Thymus (tissue), 11 donors: ENCODE results near the gene SYNGR1. TPM values are rescaled to one million over a fixed set of nuclear protein-coding genes. Genes with fewer than 3 reads are reported as not detected.

Source experiments
- DNase-seq, 9 donors: peaks; one replicate each; pipeline ENCODE4 v3.0.0-alpha.2; 2013; ENCODE audit warnings: low spot score in 9 of 9, low read depth in 6 of 9, missing footprints in 1 of 9
- H3K27ac ChIP-seq, 2 donors: one replicate each; pipeline ENCODE4 v1.5.1; 2013; ENCODE audit warnings: control low read depth in 1 of 2, low read depth in 1 of 2, low read length in 1 of 2, mild to moderate bottlenecking in 1 of 2, moderate library complexity in 1 of 2
- H3K27me3 ChIP-seq, 2 donors: one replicate each; pipeline ENCODE4 v1.5.1; 2013; ENCODE audit warnings: low read length in 1 of 2; ENCODE audit not compliant: control insufficient read depth in 2 of 2, insufficient read depth in 1 of 2
- H3K36me3 ChIP-seq, 2 donors: one replicate each; pipeline ENCODE4 v1.5.1; 2013; ENCODE audit warnings: low read length in 1 of 2, mild to moderate bottlenecking in 1 of 2, moderate library complexity in 1 of 2; ENCODE audit not compliant: control insufficient read depth in 2 of 2, insufficient read depth in 2 of 2
- H3K4me1 ChIP-seq, 2 donors: one replicate each; pipeline ENCODE4 v1.5.1; 2013; ENCODE audit warnings: low read length in 2 of 2; ENCODE audit not compliant: control insufficient read depth in 2 of 2, insufficient read depth in 2 of 2
- H3K4me3 ChIP-seq, 2 donors: one replicate each; pipeline ENCODE4 v1.5.1; 2013; ENCODE audit warnings: low read length in 2 of 2, control low read depth in 1 of 2, mild to moderate bottlenecking in 1 of 2
- H3K9me3 ChIP-seq, 2 donors: one replicate each; pipeline ENCODE4 v1.5.1; 2013; ENCODE audit warnings: low read length in 1 of 2, mild to moderate bottlenecking in 1 of 2; ENCODE audit not compliant: control insufficient read depth in 2 of 2, insufficient read depth in 1 of 2
- WGBS: extraction: QIAGEN DNeasy Blood & Tissue Kit; methylation state at CpG from one replicate; pipeline ENCODE4 v1.1.7; 2013; 5-methylcytosine and 5-hydroxymethylcytosine counted together
- polyA plus RNA-seq: library from polyadenylated mRNA; stranded (reverse); fragments of 200-250 nt; gene quantifications from one replicate; pipeline ENCODE4 v1.2.3, GENCODE V29; 2013
- total RNA-seq: library from RNA; stranded (reverse); fragments of 120-200 nt; gene quantifications from one replicate; pipeline ENCODE4 v1.2.4, GENCODE V29; 2013
- donor health status: healthy.

SYNGR1 gene
- total and polyA plus RNA-seq, 2 donors = 2.8 to 6.1 TPM

DNA sequence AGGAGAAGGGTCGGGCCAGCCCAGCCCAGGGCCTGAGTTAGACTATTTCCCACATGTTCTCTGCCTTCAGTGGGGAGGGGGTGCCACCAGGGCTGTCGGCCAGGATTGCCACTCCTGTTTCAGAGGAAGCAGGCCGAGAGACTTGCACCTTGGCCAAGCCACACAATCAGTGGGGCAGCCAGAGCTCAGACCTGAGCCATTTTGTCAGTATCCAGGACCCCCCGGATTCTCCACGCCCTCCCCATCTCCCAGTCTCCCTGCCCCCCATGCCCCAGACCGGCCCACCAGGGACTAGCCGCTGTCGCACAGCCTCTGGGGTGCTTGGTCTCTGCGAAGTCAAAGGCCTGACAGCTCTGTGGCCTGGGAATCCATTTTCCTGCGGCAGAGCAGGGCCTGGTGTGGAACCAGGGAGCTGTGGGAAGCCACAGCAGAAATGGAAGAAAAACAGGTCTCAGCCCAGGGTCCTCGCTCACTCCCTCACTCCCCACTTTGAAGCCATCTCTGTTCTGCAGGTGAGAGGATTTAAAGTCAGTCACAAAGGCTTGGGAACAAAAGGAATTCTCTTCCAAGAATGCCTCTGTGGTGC lies 81.5 kb downstream of the SYNGR1 start:
- no peaks in the 10 kb centered on the region for H3K9me3 ChIP-seq
- H3K4me1 ChIP-seq = no peaks in the 10 kb centered on the region
- 94% methylated on average over 11 of the region's 11 CpGs for WGBS
- no peak for DNase-seq
- H3K4me3 ChIP-seq = no peak overlapping the region
- peaks cover 61 to 82% of the 10 kb centered on the region in 2 donors for H3K36me3 ChIP-seq
- no peaks in the 10 kb centered on the region for H3K27me3 ChIP-seq
- H3K27ac ChIP-seq = peak overlapping the region; percentile 19 to 31

DNA sequence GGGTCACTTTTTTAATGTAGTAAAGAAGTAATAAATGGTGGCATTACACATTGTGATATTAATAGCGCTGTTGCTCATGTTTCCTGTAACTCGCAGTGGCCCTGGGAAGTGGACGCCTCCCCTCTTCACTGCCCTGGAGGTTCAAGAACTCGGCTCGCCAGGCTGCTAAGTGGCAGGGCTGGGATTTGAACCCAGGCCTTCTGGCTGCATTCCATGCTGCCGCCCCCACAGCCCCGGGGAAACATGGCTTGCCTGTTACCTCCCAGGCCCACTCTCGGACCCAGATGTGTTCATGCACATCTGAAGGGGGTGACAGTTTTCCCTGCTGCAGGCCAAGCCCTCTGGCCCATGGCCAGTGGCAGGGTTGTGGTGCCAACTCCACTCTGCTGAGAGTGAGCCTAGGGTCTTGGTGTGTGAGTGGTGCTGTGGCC lies 82.0 kb downstream of the SYNGR1 start:
- H3K4me1 ChIP-seq = peaks cover 0 to 2% of the 10 kb centered on the region in 2 donors
- no peaks in the 10 kb centered on the region for H3K27me3 ChIP-seq
- 96% methylated on average over 8 of the region's 8 CpGs for WGBS
- no peak overlapping the region for H3K4me3 ChIP-seq
- DNase-seq = no peak
- no peaks in the 10 kb centered on the region for H3K9me3 ChIP-seq
- H3K36me3 ChIP-seq = peaks cover 56 to 77% of the 10 kb centered on the region in 2 donors
- no peak overlapping the region for H3K27ac ChIP-seq

DNA sequence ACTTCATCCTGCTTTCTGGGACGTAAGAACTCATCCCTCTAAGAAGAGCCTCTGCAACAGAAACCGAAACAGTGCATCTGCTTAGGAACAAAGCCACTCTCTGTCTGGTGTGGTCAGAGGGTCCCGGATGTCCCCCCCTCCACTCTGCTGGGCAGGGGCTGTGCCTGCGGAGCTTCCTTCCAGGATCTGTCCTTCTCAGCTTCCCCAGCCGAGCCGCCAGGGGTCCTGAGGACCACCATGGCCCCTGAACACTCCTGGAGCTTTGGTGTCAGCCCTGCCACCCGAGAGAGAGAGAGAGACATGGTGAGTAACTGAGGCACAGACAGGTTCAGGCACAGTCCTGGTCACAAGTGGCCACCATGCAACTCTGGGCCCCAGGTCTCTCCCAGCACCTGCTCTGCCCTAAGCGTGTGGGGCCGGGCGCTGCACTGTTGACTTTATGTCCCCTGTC lies 82.6 kb downstream of the SYNGR1 start:
- Histone ChIP-seq H3K27ac (no peak overlapping the region), H3K4me3 (no peak overlapping the region), H3K9me3 (no peaks in the 10 kb centered on the region), H3K36me3 (peaks cover 51 to 71% of the 10 kb centered on the region in 2 donors), H3K4me1 (peaks cover 4 to 8% of the 10 kb centered on the region in 2 donors), H3K27me3 (no peaks in the 10 kb centered on the region)
- 95% methylated on average over 10 of the region's 10 CpGs for WGBS
- no peak for DNase-seq

DNA sequence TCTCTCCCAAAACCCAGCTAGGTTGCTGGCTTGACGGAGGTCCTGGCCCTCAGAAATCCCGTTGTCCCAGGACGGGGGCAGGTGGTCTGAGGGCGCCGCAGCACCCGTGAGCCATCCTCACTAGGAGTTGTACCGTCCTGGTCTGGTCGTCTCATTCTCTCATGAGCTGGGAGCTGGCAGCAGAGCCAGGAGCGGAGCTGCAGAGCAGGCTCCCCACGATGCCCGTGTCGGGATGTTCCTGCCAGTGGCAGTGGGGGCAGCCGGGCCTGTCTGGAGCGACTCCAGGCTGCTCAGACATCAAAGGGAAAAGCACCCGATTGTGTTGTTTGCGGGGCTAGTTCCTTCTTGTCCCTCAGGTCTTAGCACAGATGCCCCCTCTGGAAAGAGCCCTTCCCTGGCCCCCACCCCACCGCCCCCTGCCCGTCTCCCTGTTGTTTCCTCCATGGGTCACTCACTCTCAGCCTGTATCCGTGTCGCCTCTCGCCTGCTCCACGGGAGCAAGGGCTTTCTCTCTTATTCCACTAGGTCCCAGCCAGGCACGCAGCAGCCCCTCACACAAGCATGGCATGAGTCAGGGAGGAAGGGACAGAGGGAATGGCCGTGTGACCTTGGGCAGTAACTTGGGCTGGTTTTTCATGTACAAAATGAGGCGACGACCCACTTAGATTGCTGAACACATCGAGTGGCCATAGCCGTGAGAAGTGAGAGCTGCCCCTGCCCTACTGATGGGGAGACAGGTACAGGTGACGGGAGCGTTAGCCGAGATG lies 83.9 kb downstream of the SYNGR1 start:
- DNase-seq = no peak
- peaks cover 39 to 58% of the 10 kb centered on the region in 2 donors for H3K36me3 ChIP-seq
- H3K4me1 ChIP-seq = peaks cover 11 to 20% of the 10 kb centered on the region in 2 donors
- no peak overlapping the region for H3K4me3 ChIP-seq
- no peak overlapping the region for H3K27ac ChIP-seq
- WGBS = 95% methylated on average over 31 of the region's 31 CpGs
- peaks cover 0 to 8% of the 10 kb centered on the region in 2 donors for H3K27me3 ChIP-seq
- H3K9me3 ChIP-seq = no peaks in the 10 kb centered on the region

DNA sequence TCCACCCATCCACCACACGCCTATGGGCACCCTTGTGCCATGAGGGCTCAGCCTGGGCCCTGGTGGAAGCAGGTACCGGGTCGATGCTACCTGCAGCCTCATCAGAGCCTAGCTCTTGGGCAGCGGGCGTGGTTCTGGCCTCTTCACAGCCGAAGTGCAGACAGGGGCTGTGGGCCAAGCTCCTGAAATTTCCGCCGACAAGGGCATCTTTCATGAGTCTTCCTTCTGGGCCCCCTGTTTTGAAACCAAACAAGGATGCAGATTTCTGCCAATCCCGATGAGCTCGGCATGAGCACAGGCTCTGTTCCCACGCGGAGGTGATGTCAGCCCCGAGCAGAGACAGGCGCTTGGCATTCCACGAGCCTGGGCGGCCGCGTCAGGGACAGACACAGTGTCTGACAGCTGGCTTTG lies 84.5 kb downstream of the SYNGR1 start:
- H3K27me3 ChIP-seq = peaks cover 0 to 11% of the 10 kb centered on the region in 2 donors
- 95% methylated on average over 18 of the region's 18 CpGs for WGBS
- H3K4me3 ChIP-seq = no peak overlapping the region
- no peak for DNase-seq
- no peaks in the 10 kb centered on the region for H3K9me3 ChIP-seq
- no peak overlapping the region for H3K27ac ChIP-seq
- peaks cover 11 to 20% of the 10 kb centered on the region in 2 donors for H3K4me1 ChIP-seq
- peaks cover 37 to 53% of the 10 kb centered on the region in 2 donors for H3K36me3 ChIP-seq

DNA sequence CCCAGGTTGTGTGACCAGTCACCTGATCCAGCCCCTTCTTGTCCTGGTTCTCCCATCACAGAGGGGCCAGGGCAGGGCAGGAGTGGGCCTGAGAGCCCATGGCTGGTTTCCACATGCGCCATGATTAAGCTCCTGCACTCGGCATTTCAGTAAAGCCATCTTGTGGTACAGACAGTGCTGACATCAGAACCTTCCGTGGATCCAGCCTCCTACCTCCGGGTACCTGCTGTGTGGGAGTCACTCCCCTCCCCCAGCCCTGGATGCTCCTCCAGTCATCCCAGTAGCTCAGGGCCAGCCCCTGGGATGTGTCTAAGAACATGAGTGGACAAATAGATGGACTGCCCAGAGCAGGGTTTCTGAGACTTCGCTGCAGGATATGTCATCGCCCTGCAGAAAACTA lies 84.9 kb downstream of the SYNGR1 start:
- peaks cover 0 to 11% of the 10 kb centered on the region in 2 donors for H3K27me3 ChIP-seq
- peaks cover 36 to 48% of the 10 kb centered on the region in 2 donors for H3K36me3 ChIP-seq

More for the DNA sequence above, 84.9 kb downstream of the SYNGR1 start:
- Histone ChIP-seq H3K9me3 (no peaks in the 10 kb centered on the region), H3K27ac (no peak overlapping the region), H3K4me1 (peaks cover 11 to 20% of the 10 kb centered on the region in 2 donors), H3K4me3 (no peak overlapping the region)
- 96% methylated on average over 6 of the region's 6 CpGs for WGBS
- DNase-seq = no peak

Other genes with a start within 250 kb of the SYNGR1 start
- gene CBX7, start 197.3 kb upstream of the SYNGR1 start, total RNA-seq = 4.2 TPM
- 34.5 TPM for gene CBX7, start 197.3 kb upstream of the SYNGR1 start, polyA plus RNA-seq
- gene PDGFB, start 105.0 kb upstream of the SYNGR1 start, total RNA-seq = 1.6 TPM
- gene PDGFB, start 105.0 kb upstream of the SYNGR1 start, polyA plus RNA-seq = 4.3 TPM
- gene RPL3, start 30.4 kb upstream of the SYNGR1 start, total RNA-seq = 1,863 TPM
- 2,946 TPM for gene RPL3, start 30.4 kb upstream of the SYNGR1 start, polyA plus RNA-seq
- gene TAB1, start 49.8 kb downstream of the SYNGR1 start, total RNA-seq = 9.6 TPM
- 15.2 TPM for gene TAB1, start 49.8 kb downstream of the SYNGR1 start, polyA plus RNA-seq
- 1.6 TPM for gene MGAT3, start 107.0 kb downstream of the SYNGR1 start, total RNA-seq
- 3.7 TPM for gene MGAT3, start 107.0 kb downstream of the SYNGR1 start, polyA plus RNA-seq
- gene MIEF1, start 152.3 kb downstream of the SYNGR1 start, total RNA-seq = 10.0 TPM
- 8.7 TPM for gene MIEF1, start 152.3 kb downstream of the SYNGR1 start, polyA plus RNA-seq
- gene ATF4, start 170.6 kb downstream of the SYNGR1 start, total RNA-seq = 289 TPM
- 520 TPM for gene ATF4, start 170.6 kb downstream of the SYNGR1 start, polyA plus RNA-seq
- 114 TPM for gene RPS19BP1, start 182.8 kb downstream of the SYNGR1 start, total RNA-seq
- gene RPS19BP1, start 182.8 kb downstream of the SYNGR1 start, polyA plus RNA-seq = 127 TPM
- gene CACNA1I, start 220.8 kb downstream of the SYNGR1 start, total RNA-seq = 0.52 TPM
- 0.68 TPM for gene CACNA1I, start 220.8 kb downstream of the SYNGR1 start, polyA plus RNA-seq